Iris pigment epithelial cell (primary cell): ENCODE data around the gene DNAH8.

Experiments
- DNase-seq: peaks from one replicate; pipeline ENCODE4 v3.0.0-alpha.2; 2011; ENCODE audit warnings: low read depth

DNAH8 gene, protein sequence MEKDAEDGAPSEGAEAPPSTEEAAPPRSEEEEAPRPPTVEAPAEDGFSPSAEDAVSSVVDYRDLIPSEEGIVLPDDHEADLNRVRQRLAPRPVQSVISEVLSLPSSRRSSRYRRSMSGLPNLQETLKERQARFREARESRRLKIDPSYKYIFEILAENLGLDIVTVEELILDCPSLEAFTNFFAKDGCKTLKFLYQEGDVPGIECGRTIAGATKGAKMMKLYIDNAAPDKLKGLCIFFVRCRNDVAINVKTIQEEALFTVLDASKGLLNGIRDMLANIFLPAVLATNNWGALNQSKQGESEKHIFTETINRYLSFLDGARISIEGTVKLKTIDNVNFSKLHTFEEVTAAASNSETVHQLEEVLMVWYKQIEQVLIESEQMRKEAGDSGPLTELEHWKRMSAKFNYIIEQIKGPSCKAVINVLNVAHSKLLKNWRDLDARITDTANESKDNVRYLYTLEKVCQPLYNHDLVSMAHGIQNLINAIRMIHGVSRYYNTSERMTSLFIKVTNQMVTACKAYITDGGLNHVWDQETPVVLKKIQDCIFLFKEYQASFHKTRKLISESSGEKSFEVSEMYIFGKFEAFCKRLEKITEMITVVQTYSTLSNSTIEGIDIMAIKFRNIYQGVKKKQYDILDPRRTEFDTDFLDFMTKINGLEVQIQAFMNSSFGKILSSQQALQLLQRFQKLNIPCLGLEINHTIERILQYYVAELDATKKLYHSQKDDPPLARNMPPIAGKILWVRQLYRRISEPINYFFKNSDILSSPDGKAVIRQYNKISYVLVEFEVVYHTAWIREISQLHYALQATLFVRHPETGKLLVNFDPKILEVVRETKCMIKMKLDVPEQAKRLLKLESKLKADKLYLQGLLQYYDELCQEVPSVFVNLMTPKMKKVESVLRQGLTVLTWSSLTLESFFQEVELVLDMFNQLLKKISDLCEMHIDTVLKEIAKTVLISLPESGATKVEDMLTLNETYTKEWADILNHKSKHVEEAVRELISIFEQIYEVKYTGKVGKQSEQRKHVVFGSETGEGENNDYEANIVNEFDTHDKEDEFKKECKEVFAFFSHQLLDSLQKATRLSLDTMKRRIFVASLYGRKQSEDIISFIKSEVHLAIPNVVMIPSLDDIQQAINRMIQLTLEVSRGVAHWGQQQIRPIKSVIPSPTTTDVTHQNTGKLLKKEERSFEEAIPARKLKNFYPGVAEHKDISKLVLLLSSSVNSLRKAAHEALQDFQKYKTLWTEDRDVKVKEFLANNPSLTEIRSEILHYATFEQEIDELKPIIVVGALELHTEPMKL (N-terminal part only)

DNA sequence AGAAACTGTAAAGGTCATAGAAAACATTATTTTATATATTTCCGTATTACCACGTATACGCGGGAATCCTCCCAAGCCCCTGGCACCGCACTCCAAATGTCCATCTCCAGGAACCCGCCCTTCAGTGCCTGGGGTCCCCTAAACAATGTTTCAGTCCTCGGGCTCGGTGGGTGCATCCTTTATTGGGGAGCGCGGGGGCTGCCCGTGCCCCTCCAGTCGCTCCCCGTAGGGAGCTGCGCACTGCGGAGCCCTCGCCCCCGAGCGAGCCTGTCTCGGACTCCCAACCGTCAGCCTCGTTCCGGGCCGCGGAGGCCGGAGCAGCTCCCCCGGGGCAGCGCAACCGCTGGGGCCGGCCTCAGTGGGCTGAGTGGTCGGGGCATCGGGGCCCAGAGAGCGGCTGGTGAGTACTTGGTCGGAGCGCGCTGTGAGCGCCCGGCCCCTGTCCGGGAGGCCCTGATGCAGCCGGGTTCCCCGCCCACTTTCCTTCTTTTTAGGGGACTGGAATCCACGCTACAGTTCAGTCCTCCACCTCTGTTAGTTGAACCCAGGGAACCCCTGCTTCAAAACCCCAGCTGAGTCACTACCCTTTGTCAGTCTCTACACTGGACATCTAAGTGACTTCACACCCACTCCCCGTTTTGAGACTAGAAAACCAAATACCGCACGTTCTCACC, at the start of gene DNAH8:
Gene DNAH8, plus strand, starts transcription at position 296 of the 674 bp plus-strand sequence. CDS start 7,499 bp downstream, outside the sequence.
- DNase-seq: no peak

DNA sequence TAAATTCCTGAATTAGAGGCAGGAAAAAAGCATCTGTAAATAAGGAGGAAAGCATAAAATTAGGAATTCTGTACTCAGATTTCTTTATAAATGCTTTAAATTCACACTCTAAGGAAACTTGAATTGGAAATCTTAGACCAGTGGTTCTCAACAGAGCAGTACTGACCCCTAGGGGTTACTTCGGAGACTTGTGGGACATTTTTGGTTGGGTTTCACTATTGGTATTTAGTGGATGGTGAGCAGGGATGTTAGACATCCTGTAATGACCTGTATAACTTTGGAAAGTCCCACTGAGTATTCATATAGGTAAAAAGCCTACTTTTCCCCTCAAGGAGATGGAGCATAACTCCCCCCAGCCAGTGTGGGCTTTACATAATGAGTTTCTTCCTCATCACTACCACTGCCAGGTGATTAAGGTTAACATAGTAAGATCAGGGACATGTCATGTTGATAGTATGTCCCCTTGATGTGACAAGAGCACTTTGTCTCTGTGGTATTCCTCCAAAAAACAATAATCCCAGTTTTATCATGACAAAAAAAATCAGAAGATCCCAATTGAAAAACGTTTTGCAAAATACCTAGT, 43.1 kb upstream of the DNAH8 start:
- DNase-seq: peak; percentile 70

DNA sequence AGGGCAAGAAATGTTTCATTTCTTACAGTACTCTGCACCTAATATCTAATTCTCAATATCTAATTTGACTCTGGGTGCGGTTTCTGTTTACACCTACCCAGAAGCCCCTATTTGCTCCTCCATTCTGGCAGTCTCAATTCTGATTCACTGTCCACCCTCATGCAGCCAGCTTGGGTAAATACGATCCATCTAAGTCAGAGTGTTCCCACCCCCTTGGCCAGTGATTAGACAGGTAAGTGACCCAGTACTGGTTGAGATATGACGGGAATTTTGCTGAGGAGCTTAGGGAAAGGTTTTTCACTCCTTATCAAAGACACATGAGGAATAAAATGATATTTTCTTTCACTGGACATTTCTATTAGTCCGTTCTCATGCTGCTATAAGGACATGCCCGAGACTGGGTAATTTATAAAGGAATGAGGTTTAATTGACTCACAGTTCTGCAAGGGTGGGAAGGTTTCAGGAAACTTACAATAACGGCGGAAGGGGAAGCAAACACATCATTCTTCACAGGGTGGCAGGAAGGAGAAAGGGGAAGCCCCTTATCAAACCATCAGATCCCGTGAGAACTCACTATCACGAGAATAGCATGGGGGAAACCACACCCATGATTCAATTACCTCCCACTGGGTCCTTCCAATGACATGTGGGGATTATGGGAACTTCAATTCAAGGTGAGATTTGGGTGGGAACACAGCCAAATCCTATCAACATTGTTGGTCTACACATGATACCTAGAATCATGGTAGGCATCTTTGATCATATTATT, 41.5 kb upstream of the DNAH8 start:
- DNase-seq: no peak

- no peak for DNase-seq
These were observed 38.7 kb upstream of the DNAH8 start for GRCh38 chr6:38676236-38676973.

GRCh38 chr6:38676974-38677544, 38.1 kb upstream of the DNAH8 start:
- DNase-seq: no peak

GRCh38 chr6:38678178-38678760, 36.8 kb upstream of the DNAH8 start:
- no peak for DNase-seq

DNA sequence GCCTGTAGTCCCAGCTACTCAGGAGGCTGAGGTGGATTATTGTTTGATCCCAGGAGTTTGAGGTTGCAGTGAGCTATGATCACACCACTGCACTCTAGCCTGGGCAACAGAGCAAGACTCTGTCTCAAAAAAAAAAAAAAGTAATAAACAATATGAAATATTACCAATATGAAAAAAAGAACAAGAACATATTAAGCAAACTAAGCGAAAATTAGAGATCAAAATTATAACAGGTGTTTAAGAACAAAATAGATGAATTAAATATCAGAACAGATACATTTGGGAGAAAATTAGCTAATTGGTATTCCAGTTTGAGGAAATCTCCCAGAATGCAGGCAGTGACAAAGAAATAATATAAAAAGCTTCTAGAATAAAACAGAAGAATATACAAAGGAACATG, 35.4 kb upstream of the DNAH8 start:
- no peak for DNase-seq

DNA sequence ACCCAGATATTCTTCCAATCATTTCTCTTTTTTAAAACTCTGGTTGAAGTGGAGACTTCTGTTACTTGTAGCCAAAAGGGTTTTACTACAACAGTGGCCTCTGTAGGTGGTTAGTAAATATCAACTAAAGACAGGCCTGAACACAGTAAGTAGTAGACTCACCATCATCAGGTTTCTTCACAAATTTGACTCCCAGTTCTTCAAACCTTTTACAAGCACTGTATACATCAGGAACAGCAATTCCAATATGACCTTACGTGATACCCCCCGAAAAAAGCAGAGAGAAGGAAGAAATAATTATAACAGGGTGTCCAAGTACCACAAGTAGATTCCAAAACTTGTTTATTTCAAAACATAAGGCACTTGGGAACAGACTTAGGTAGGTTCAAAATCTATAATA, 33.3 kb upstream of the DNAH8 start:
- DNase-seq: no peak

- no peak for DNase-seq
These were observed 30.9 kb upstream of the DNAH8 start for GRCh38 chr6:38684237-38684636.

DNA sequence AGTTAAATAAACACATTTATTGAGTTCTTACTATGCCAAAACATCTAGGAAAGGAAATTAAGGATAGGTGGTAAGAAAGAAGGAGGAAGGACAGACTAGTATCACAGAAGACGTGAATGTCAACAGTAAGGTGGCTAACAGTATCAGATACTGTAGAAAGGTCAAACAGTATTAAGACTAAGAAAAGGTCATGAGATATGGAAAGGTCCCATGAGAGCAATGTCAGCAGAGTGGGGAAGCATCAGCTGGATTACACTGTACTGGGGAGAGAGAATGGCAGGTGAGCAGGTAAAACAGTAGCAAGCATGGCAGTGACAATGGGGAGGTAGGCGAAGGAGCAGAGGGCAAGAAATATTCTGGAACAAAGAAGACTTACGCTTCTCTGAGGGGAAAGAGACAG, 30.2 kb upstream of the DNAH8 start:
- DNase-seq: no peak

DNA sequence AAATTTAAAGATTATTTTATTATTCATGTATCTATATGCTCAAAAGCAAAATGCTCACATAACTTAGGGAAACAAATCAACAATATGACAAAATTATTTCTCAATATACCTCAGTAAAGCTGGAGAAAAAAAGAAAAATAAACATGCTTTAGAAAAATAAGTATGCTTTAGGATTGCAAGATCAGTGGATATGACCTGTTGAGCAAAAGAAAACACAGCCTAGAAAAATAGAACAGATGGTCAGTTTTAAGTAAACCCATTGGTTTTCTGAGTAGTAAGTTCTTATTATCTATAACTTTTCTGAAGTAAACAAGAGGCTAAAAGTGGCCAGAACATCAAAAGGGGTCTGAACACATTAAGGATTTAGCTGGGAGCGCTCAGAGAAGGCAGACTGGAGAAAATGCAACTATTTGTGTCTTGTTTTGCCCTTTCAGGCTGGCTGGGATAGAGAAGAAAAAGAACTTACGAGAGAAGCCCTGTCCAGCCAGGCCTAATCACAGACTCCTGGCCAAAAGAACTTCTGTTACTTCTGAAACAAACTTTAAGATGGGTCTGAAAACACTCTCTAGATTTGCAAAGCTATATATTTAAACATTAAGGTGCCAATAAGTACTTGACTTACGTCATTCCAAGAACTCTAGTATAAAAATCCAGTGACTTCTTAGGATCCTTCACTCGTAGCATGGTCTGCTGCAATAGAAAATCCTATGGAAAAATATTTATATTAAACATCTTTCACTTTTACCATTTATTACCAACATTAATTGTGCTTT, 28.7 kb upstream of the DNAH8 start:
- peak; percentile 35 for DNase-seq

- DNase-seq: no peak
These were observed 28.1 kb upstream of the DNAH8 start for GRCh38 chr6:38687043-38687353.

DNA sequence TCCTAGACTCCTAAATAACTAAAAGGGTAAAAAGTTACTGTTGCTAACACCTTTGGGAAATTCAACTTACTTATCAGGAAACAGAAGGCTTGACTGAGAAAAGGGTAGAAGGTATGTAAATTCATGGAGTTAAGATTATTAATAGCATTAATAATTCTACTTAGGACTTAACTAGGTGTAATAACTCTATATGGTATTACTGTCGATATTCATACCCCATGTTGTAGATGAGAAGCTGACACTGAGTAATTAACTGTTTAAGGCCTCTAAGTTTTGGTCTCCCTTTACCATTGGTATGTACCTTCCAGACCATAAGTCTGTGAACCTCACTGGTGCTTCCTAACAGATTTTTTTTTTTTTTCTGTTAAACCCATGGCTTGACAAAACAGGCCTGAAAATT, 27.6 kb upstream of the DNAH8 start:
- DNase-seq: no peak

- DNase-seq: no peak
These were observed 26.5 kb upstream of the DNAH8 start for GRCh38 chr6:38688579-38689087.

DNA sequence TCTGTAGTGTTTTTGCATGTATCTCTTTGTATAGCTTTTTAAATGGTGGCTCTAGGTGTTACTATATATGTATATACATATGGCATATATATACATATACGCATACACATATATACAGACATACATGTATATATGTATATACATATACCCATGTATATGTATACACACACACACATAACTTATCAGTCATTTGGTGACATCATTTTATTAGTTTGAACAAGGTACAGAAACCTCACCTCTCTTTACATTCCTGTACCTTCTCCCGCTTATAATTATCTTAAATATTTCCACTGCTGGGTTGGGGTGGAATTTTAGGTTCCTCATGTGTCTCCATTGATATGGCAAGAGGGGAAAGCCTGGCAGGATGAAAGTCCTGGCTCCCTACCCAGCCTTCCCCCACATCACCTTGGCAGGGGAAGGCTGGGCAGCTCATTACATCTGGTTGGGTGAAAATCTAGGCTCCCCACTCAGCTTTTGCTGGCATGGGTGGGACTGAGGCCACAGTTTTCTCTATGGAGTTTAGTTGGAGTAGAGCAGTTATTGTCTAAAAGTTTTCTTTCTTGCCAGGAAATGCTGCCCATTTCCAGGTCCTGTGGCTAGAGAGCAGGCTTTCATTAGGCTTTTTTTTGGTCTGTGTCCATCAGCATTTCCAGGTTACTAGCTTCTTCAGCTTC, 19.7 kb upstream of the DNAH8 start:
- no peak for DNase-seq

GRCh38 chr6:38695933-38696332, 19.2 kb upstream of the DNAH8 start:
- DNase-seq: no peak

DNA sequence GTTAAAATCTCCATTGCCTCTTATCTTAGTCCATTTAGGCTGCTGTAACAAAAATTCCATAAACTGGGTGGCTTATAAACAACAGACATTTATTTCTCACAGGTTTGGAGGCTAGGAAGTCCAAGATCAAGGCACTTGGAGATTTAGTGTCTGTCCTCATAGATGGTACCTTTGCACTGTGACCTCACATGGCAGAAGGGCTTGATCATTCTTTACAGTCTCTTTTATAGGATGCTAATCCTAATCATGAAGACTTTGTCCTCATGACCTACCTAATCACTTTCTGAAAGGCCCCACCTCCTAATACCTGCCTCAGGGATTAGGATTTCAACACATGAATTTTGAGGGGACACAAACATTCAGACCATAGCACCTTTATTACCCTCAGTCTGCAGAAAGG, 18.8 kb upstream of the DNAH8 start:
- DNase-seq: no peak

- DNase-seq: no peak
These were observed 17.3 kb upstream of the DNAH8 start for GRCh38 chr6:38697846-38698245.
